AG10803 (cell line): ENCODE data around the gene ANKRD12.

Experiments used
- DNase-seq: peaks from one replicate; pipeline ENCODE4 v3.0.0; 2010; ENCODE audit warnings: low read depth
- H3K4me3 ChIP-seq: 2 replicates; pipeline ENCODE4 v1.5.1; 2011; ENCODE audit warnings: mild to moderate bottlenecking, low read length, control low read depth
- TF ChIP-seq, protein P1 (sequence below): conservative IDR thresholded peaks from 2 replicates; pipeline ENCODE4 v1.5.1; 2011; ENCODE audit warnings: mild to moderate bottlenecking, low read length, control low read depth, inconsistent platforms

Gene ANKRD12

DNA sequence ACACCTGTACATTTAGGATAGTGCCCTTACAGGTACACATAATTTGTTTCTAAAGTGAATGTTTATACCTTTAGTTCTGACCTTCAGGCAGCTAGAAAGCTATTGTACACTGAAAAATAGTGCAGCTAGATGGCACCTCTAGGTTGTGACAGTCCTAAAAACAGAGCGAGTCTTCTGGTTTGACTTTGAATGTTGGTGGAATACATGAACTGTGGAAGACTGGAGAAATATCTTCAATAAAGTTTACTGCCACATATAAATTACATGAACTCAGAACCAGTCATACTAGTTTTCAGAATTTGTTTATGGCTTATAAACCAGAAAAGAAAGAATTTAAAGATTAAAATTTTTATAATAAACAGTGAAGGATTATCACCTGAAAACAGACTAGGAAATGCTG, 139.3 kb downstream of the ANKRD12 start:
- DNase-seq, result no peak
- TF ChIP-seq, protein P1, sequence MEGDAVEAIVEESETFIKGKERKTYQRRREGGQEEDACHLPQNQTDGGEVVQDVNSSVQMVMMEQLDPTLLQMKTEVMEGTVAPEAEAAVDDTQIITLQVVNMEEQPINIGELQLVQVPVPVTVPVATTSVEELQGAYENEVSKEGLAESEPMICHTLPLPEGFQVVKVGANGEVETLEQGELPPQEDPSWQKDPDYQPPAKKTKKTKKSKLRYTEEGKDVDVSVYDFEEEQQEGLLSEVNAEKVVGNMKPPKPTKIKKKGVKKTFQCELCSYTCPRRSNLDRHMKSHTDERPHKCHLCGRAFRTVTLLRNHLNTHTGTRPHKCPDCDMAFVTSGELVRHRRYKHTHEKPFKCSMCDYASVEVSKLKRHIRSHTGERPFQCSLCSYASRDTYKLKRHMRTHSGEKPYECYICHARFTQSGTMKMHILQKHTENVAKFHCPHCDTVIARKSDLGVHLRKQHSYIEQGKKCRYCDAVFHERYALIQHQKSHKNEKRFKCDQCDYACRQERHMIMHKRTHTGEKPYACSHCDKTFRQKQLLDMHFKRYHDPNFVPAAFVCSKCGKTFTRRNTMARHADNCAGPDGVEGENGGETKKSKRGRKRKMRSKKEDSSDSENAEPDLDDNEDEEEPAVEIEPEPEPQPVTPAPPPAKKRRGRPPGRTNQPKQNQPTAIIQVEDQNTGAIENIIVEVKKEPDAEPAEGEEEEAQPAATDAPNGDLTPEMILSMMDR, result no peak
- H3K4me3 ChIP-seq, result no peak overlapping the region

DNA sequence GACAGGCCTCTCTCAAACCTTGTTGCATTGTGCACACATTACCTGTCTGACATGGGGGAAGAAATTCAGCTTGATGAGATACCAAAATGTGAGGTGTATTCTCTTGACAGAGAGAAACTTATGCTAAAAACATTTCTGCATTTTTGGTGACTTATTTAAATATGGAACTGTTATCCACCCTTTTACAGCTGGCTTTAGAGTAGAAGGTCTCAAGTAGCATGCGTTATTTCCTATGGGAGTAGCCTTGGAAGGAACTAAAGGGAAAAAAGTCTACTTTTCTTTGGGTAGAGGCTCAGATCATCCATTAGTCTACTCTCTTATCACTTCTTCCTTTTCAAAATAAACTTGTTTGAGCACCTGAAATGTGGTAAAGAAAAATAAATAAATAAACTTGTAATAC, 141.4 kb downstream of the ANKRD12 start:
- no peak for DNase-seq
- TF ChIP-seq, protein P1, result no peak

GRCh38 chr18:9280849-9281248, 144.3 kb downstream of the ANKRD12 start:
- H3K4me3 ChIP-seq, result no peak overlapping the region
- TF ChIP-seq, protein P1, result no peak
- no peak for DNase-seq

More for the DNA sequence above, 141.4 kb downstream of the ANKRD12 start:
- H3K4me3 ChIP-seq, result no peak overlapping the region

GRCh38 chr18:9281780-9282179, 145.2 kb downstream of the ANKRD12 start:
- no peak for DNase-seq
- H3K4me3 ChIP-seq, result no peak overlapping the region
- TF ChIP-seq, protein P1, result no peak

GRCh38 chr18:9283791-9284190, 147.2 kb downstream of the ANKRD12 start:
- DNase-seq, result no peak
- TF ChIP-seq, protein P1, result no peak
- no peak overlapping the region for H3K4me3 ChIP-seq

DNA sequence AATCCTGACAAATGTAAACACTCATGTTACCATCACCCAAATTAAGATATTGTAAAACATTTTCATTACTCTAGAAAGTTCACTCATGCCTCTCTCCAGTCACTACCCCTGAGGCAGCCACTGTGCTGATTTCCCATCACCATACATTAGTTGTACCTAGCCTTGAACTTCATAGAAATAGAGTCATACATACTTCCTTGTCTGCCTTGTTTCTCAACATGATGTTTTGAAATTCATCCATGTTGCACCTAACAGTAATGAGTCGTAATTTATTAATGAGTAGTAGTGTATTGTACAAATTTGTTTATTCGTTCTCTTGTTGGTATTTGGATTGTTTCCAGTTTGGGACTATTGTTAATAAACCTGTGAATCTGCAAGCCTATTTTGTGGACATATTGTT, 149.0 kb downstream of the ANKRD12 start:
- TF ChIP-seq, protein P1, result no peak
- no peak overlapping the region for H3K4me3 ChIP-seq
- no peak for DNase-seq

DNA sequence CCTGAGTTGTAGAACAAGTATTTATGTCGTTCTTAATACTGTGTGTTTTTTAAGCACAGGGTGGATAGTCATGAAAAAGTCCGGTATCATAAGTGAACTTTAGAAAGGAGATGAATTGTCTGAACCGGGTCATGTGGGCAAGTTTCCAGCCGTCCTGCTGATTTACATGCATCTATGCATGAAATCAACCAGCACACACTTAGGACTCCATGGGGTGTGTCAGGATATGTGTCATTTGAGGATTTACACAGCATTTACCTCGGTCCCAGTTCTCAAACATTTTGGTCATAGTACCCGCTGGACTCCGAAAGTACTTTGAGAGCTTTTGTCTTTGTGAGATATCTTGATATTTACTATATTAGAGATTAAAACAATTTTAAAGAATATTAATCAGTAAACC, 150.5 kb downstream of the ANKRD12 start:
- TF ChIP-seq, protein P1, result no peak
- no peak overlapping the region for H3K4me3 ChIP-seq
- DNase-seq, result no peak
